AG10803 (cell line): ENCODE data around the gene ASCC3.
A peak's percentile ranks its signal among the peaks of the same experiment; 100 is the strongest.

Source experiments
- DNase-seq: peaks from one replicate; pipeline ENCODE4 v3.0.0; 2010; ENCODE audit warnings: low read depth
- H3K4me3 ChIP-seq: 2 replicates; pipeline ENCODE4 v1.5.1; 2011; ENCODE audit warnings: mild to moderate bottlenecking, low read length, control low read depth
- TF ChIP-seq, protein P1 (sequence below): conservative IDR thresholded peaks from 2 replicates; pipeline ENCODE4 v1.5.1; 2011; ENCODE audit warnings: mild to moderate bottlenecking, low read length, control low read depth, inconsistent platforms

The ASCC3 gene

DNA sequence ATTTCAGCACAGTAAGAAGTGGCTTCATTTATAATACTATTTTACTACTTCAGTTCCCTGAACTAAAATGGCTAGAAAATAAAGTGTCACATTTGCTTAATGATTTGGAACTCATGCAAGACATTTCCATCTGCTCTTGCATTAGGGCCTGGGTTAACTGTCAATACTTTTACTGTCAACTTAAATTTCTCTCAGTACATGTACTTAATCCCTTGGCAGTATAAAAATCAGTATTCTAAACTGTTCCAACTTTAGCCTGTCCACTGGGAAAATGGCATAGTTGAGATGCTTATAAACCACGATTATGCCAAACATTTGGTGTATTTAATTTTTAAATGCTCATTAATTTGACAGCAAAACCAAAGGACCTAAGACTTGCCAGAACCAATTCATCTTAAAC, 154.5 kb downstream of the ASCC3 start:
- TF ChIP-seq, protein P1, sequence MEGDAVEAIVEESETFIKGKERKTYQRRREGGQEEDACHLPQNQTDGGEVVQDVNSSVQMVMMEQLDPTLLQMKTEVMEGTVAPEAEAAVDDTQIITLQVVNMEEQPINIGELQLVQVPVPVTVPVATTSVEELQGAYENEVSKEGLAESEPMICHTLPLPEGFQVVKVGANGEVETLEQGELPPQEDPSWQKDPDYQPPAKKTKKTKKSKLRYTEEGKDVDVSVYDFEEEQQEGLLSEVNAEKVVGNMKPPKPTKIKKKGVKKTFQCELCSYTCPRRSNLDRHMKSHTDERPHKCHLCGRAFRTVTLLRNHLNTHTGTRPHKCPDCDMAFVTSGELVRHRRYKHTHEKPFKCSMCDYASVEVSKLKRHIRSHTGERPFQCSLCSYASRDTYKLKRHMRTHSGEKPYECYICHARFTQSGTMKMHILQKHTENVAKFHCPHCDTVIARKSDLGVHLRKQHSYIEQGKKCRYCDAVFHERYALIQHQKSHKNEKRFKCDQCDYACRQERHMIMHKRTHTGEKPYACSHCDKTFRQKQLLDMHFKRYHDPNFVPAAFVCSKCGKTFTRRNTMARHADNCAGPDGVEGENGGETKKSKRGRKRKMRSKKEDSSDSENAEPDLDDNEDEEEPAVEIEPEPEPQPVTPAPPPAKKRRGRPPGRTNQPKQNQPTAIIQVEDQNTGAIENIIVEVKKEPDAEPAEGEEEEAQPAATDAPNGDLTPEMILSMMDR, result no peak

DNA sequence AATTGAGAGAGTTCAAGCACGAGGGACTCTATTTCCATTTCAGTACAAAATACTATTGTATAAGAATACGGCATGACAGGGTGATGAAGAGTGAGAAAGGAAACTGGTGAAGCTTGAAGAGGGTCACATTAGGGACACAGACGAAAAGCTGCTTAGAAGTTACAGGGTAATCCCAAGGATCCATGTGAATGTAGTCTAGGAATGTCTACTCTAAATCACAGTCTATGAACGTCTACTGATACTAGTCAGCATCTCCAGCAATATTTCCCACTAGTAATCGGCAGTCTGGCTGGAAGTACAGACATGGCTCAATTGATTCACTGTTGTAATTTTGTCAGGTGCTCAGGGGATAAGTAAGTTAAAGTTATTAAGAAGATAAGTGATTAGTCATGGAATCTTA, 156.4 kb downstream of the ASCC3 start:
- TF ChIP-seq, protein P1, result no peak
- no peak overlapping the region for H3K4me3 ChIP-seq
- no peak for DNase-seq

More for the DNA sequence above, 154.5 kb downstream of the ASCC3 start:
- no peak overlapping the region for H3K4me3 ChIP-seq
- peak; percentile 78 for DNase-seq

DNA sequence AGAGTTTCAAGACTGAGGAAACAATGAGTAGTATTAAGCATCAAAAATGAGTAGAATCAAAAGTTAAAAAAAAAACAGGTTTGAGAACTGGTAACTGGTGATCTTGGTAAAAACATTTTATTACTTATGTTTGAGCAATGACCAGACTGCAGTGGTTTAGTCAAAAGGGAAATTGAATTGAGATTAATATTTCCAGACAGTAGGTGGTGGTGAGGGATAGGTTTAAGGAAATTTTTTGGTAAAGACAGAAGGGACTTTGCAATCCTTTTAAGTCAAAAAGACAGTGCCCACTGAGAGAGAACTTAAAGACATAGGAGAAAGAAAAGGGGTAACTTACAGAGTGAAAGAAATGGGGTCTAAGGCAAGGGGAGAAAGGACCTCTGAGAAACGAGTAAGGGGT, 156.9 kb downstream of the ASCC3 start:
- no peak overlapping the region for H3K4me3 ChIP-seq
- TF ChIP-seq, protein P1, result no peak
- DNase-seq, result no peak

DNA sequence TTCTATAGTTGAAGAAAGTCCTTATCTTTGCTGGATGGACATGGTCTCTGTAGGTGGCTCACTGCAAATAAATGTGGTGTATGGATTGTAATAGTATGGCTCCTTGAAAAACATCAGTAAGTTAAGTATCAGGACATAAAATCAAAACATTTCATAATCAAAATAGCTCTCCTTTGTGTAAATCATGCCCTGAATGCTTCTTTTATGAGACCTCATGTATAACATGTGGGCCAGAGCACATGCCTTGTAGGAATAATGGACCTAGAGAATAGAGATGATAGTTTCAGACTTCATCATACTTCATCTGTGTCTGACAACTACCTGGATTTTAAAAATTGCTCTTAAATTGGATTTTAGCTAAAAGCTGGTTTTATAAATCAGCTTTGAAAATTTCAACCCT, 159.9 kb downstream of the ASCC3 start:
- no peak overlapping the region for H3K4me3 ChIP-seq
- DNase-seq, result no peak
- TF ChIP-seq, protein P1, result no peak

DNA sequence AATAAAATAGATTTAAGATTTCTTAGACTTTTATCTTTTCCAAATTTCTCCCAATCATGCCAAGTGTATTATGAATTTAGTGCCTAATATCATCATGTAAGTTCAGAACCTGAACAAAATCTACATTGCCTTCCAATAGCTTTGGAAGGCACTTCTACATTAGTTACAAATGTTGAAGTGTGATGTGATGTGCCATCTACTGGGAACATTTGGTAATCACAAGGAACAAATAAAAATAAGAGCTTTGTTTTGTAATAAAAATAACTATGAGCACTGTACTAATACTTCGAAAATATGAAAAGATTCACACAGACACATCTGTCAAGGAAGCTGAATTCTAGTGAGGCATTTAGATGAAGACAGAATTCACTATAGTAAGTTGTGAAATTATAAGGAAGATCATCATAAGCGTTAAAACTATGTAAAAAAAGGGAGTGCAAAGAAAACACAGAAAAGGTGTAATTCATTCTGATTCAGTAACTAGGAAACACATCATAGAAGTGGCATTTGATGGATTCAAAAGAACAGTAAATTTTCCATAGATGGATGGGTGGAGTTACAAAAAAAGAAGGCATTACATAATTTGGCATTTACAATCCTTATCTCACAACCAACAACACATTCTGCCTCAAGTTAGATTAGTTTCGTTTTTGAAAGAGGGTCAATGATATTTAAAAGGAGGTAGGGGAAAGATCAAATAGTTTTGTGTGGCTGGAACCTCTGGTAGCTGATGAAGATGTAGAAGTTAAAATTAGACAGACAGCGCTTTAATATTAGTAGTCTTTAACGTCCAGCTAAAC, 161.0 kb downstream of the ASCC3 start:
- H3K4me3 ChIP-seq, result no peak overlapping the region
- TF ChIP-seq, protein P1, result peak; percentile 62
- DNase-seq, result peak; percentile 48

DNA sequence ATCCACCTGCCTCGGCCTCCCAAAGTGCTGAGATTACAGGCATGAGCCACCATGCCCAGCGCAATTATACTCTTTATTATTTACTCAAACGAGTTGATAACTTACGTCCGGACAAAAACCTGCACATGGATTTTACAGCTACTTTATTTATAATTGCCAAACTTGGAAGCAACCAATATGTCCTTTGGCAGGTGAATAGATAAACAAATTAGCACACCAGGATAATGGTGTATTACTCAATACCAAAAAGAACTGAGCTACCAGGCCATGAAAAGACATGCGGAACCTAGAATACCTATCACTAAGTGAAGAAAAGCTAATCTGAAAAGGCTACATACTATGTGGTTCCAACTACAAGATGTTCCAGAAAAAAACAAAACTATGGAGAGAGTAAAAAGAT, 168.1 kb downstream of the ASCC3 start:
- H3K4me3 ChIP-seq, result no peak overlapping the region
- TF ChIP-seq, protein P1, result no peak
- no peak for DNase-seq

DNA sequence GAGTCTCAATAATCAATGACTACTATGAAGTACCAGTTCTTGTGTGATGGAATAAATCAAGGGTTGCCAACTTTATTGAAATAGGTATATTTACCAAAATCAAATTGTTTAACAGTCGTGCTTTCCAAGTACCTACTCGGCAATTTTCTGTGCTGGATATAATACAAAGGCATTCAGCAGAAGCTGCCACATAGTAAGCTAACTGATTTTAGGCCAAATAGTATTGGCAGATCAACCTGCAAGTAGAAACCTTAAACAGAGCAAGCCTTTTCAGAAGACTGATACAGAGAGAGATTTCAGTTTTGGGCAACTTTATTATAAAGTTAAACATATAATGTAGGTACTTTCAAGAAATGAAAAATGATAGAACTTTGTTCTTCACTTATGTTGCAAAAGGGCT, 174.6 kb downstream of the ASCC3 start:
- H3K4me3 ChIP-seq, result no peak overlapping the region
- DNase-seq, result no peak
- TF ChIP-seq, protein P1, result no peak
